ENCODE measurements around the gene TRIM37. TPM values are rescaled to one million over a fixed set of nuclear protein-coding genes. Genes with fewer than 3 reads are reported as not detected.

The TRIM37 gene
- total RNA-seq, 1 donor from 2014 or later: 39.0 TPM

GRCh38 chr17:58947411-58947810 is 159.3 kb downstream of the TRIM37 start:
- H3K4me1 Mint-ChIP-seq: no peaks in the 10 kb centered on the region
- TF ChIP-seq CTCF (conservative IDR thresholded peaks at IDR 0.05): no peak

GRCh38 chr17:58944166-58944565 is 162.5 kb downstream of the TRIM37 start:
- H3K27me3 Mint-ChIP-seq (ENCODE audit: low read depth): no peaks in the 10 kb centered on the region
- no peak overlapping the region for H3K27ac Mint-ChIP-seq (ENCODE audit: unreplicated experiment)
- TF ChIP-seq CTCF (conservative IDR thresholded peaks at IDR 0.05): no peak
- H3K36me3 Mint-ChIP-seq (ENCODE audit: low read depth): peaks cover 12% of the 10 kb centered on the region
- H3K9me3 Mint-ChIP-seq: peaks cover 12% of the 10 kb centered on the region
- no peak for DNase-seq (ENCODE audit: low read depth, low spot score)
- H3K4me1 Mint-ChIP-seq: no peaks in the 10 kb centered on the region
- no peak overlapping the region for H3K4me3 Mint-ChIP-seq

More at GRCh38 chr17:58947411-58947810, 159.3 kb downstream of the TRIM37 start:
- Mint-ChIP-seq H3K36me3 (ENCODE audit: low read depth) (peaks cover 30% of the 10 kb centered on the region), H3K9me3 (peaks cover 21% of the 10 kb centered on the region), H3K27ac (ENCODE audit: unreplicated experiment) (no peak overlapping the region), H3K27me3 (ENCODE audit: low read depth) (no peaks in the 10 kb centered on the region), H3K4me3 (no peak overlapping the region)
- DNase-seq (ENCODE audit: low read depth, low spot score): no peak

GRCh38 chr17:58936295-58936694 is 170.4 kb downstream of the TRIM37 start:
- Mint-ChIP-seq H3K27ac (ENCODE audit: unreplicated experiment) (no peak overlapping the region), H3K4me1 (no peaks in the 10 kb centered on the region), H3K27me3 (ENCODE audit: low read depth) (no peaks in the 10 kb centered on the region), H3K4me3 (no peak overlapping the region), H3K9me3 (no peaks in the 10 kb centered on the region), H3K36me3 (ENCODE audit: low read depth) (no peaks in the 10 kb centered on the region)
- DNase-seq (ENCODE audit: low read depth, low spot score): no peak
- TF ChIP-seq CTCF (conservative IDR thresholded peaks at IDR 0.05): no peak

- Mint-ChIP-seq H3K4me1 (no peaks in the 10 kb centered on the region), H3K27me3 (ENCODE audit: low read depth) (no peaks in the 10 kb centered on the region), H3K9me3 (no peaks in the 10 kb centered on the region), H3K36me3 (ENCODE audit: low read depth) (no peaks in the 10 kb centered on the region), H3K27ac (ENCODE audit: unreplicated experiment) (no peak overlapping the region), H3K4me3 (no peak overlapping the region)
- TF ChIP-seq CTCF (conservative IDR thresholded peaks at IDR 0.05): no peak
- no peak for DNase-seq (ENCODE audit: low read depth, low spot score)
These were observed 173.7 kb downstream of the TRIM37 start for GRCh38 chr17:58932956-58933355.

Small RNA genes within 50 kb of the gene (microRNA-seq; reads per million reads assigned to microRNA genes)
- 5,242 reads per million, percentile 91 among the genes with 10 or more reads in this experiment for gene MIR301A
- gene MIR454: 28,634 reads per million, percentile 98 among the genes with 10 or more reads in this experiment

Other genes starting within 250 kb of the TRIM37 start
- 119 and 128 TPM in 2 replicates for gene SKA2, start 48.3 kb upstream of the TRIM37 start, total RNA-seq
- 77.2 and 78.8 TPM in 2 replicates for gene PRR11, start 48.9 kb upstream of the TRIM37 start, total RNA-seq
- gene SMG8, start 103.2 kb upstream of the TRIM37 start, total RNA-seq: 21.2 and 22.9 TPM in 2 replicates
- gene GDPD1, start 113.6 kb upstream of the TRIM37 start, total RNA-seq: 10.7 and 13.4 TPM in 2 replicates
- gene YPEL2, start 224.8 kb upstream of the TRIM37 start, total RNA-seq: 2.6 and 2.7 TPM in 2 replicates